PC-3 (cell line): ENCODE measurements around the gene PUS3.

ENCODE experiments used
- CTCF ChIP-seq: fragments of 300-600 bp; sonication (generic); conservative IDR thresholded peaks from 2 replicates; pipeline ENCODE4 v1.5.1; 2017; ENCODE audit warnings: antibody characterized with exemption, low read depth, mild to moderate bottlenecking, low read length
- EZH2 ChIP-seq: fragments of 300-600 bp; sonication (generic); IDR thresholded peaks from one replicate; pipeline ENCODE4 v1.6.1; 2017; ENCODE audit warnings: antibody characterized with exemption, mild to moderate bottlenecking, low read length; ENCODE audit not compliant: unreplicated experiment
- EZH2phosphoT487 ChIP-seq: fragments of 300-600 bp; sonication (generic); IDR thresholded peaks from 2 replicates; pipeline ENCODE4 v1.6.1; 2018; ENCODE audit warnings: mild to moderate bottlenecking, antibody characterized with exemption, low read length, borderline replicate concordance

- TF ChIP-seq EZH2phosphoT487, result no peak
- TF ChIP-seq CTCF, result no peak
- no peak for TF ChIP-seq EZH2
Measured at GRCh38 chr11:125950178-125950490, 47.1 kb upstream of the PUS3 start.
